CD4-positive, CD25-positive, alpha-beta regulatory T cell (primary cell): ENCODE measurements around the gene ALPL. TPM values are rescaled to one million over a fixed set of nuclear protein-coding genes. Genes with fewer than 3 reads are reported as not detected.

Experiments
- ATAC-seq, 2 donors: fragments of 150-1000 bp; cut with Tn5 transposase; one replicate each; pipeline ENCODE4 v1.10.0; 2021; ENCODE audit warnings: low read depth in 2 of 2, moderate number of reproducible peaks in 2 of 2, moderate library complexity in 1 of 2
- DNase-seq, 3 donors: peaks; one replicate each; pipeline versions ENCODE4 v3.0.0 to v3.0.0-alpha.2; 2012 to 2022; ENCODE audit warnings: mixed read lengths in 1 of 3
- H3K27ac ChIP-seq: one replicate; pipeline ENCODE4 v1.7.0; 2013; ENCODE audit warnings: mild to moderate bottlenecking, low read length; ENCODE audit not compliant: insufficient read depth, poor library complexity, severe bottlenecking
- H3K27me3 ChIP-seq: one replicate; pipeline ENCODE4 v1.7.0; 2013; ENCODE audit warnings: low read length; ENCODE audit not compliant: control insufficient read depth, insufficient read depth
- H3K36me3 ChIP-seq: one replicate; pipeline ENCODE4 v1.7.0; 2013; ENCODE audit warnings: mild to moderate bottlenecking, low read length, moderate library complexity; ENCODE audit not compliant: control insufficient read depth, insufficient read depth
- H3K4me1 ChIP-seq: 2 replicates; pipeline ENCODE4 v1.7.0; 2013; ENCODE audit warnings: mild to moderate bottlenecking, low read length; ENCODE audit not compliant: insufficient read depth, control insufficient read depth, poor library complexity, severe bottlenecking
- H3K4me3 ChIP-seq: one replicate; pipeline ENCODE4 v1.7.0; 2013; ENCODE audit warnings: low read depth, mild to moderate bottlenecking, low read length, moderate library complexity
- H3K9me3 ChIP-seq, 2 experiments: 1 replicate in 1 of 2; 2 replicates in 1 of 2; pipeline ENCODE4 v1.7.0; 2013; ENCODE audit warnings: low read length in 2 of 2, mild to moderate bottlenecking in 1 of 2, moderate library complexity in 1 of 2; ENCODE audit not compliant: control insufficient read depth in 2 of 2
- H3K27ac Mint-ChIP-seq, 3 donors: one replicate each; pipeline ENCODE4 v1.8.0; 2020 to 2022; ENCODE audit warnings: mild to moderate bottlenecking in 3 of 3, mixed read lengths in 3 of 3, moderate library complexity in 2 of 3
- H3K27me3 Mint-ChIP-seq: one replicate; pipeline ENCODE4 v1.8.0; 2022; ENCODE audit warnings: mild to moderate bottlenecking, mixed read lengths
- H3K36me3 Mint-ChIP-seq: one replicate; pipeline ENCODE4 v1.8.0; 2020; ENCODE audit warnings: mixed read lengths
- H3K4me1 Mint-ChIP-seq, 4 donors: one replicate each; pipeline ENCODE4 v1.8.0; 2020 to 2022; ENCODE audit warnings: mixed read lengths in 4 of 4, mild to moderate bottlenecking in 1 of 4
- H3K4me3 Mint-ChIP-seq, 4 donors: one replicate each; pipeline ENCODE4 v1.8.0; 2020 to 2022; ENCODE audit warnings: mild to moderate bottlenecking in 4 of 4, mixed read lengths in 4 of 4, moderate library complexity in 3 of 4
- H3K9me3 Mint-ChIP-seq, 7 donors: one replicate each; pipeline ENCODE4 v1.8.0; 2020 to 2022; ENCODE audit warnings: mixed read lengths in 7 of 7, mild to moderate bottlenecking in 3 of 7, moderate library complexity in 2 of 7
- polyA plus RNA-seq, 4 donors: library from polyadenylated mRNA; unstranded; fragments of 300-500 nt; fragmentation: Illumina TruSeq; gene quantifications; one replicate each; pipeline ENCODE4 v1.2.3, GENCODE V29; 2021
- total RNA-seq: library from RNA; stranded (reverse); gene quantifications from one replicate; pipeline ENCODE4 v1.2.3, GENCODE V29; 2022

ALPL gene
- total and polyA plus RNA-seq, 5 donors from 2014 or later = not detected

DNA sequence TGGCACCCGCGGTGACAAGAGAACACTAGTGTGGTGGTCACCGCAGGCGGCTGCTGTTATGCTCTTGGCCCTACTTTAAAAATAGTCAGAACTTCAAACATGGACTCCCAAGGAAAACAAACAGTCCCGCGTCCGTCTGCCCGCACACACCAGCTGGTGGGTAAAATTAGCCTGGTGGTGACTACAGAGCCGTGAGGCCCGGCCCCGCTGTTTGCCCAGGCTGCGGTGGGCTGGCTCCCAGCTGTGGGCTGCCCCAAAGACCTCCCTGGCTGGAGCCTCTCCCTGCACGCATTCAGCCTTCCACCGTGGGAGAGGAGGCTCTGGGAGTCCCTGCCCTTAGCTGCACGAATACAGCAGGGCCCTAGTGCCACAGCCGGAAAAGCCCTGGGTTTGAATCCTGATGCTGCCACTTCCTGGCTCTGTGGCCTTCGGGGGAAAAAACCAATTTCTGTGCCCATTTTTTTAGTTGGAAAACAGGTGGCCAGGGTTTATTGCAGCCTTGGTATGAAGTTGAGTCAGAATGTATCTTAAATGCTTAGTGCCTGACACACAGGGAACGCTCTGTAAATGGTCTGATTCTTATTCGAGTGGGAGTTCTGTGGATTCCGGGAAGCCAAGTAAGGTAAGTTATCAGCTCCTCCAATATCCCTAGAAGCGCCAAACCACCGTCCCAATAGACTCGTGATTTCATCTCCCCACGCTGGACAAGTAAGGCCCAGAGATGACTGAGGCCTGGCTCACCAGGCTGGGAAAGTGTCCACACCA is 58.2 kb downstream of the ALPL start:
- no peaks in the 10 kb centered on the region for H3K9me3 Mint-ChIP-seq
- H3K36me3 ChIP-seq = no peaks in the 10 kb centered on the region
- ATAC-seq (no peak), DNase-seq (no peak)
- no peak overlapping the region for H3K27ac Mint-ChIP-seq
- no peaks in the 10 kb centered on the region for H3K4me1 Mint-ChIP-seq
- no peaks in the 10 kb centered on the region for H3K9me3 ChIP-seq
- no peaks in the 10 kb centered on the region for H3K36me3 Mint-ChIP-seq
- H3K4me3 Mint-ChIP-seq = no peak overlapping the region
- H3K27me3 ChIP-seq = no peaks in the 10 kb centered on the region
- H3K4me1 ChIP-seq = no peaks in the 10 kb centered on the region
- H3K4me3 ChIP-seq = no peak overlapping the region
- H3K27ac ChIP-seq = no peak overlapping the region
- no peaks in the 10 kb centered on the region for H3K27me3 Mint-ChIP-seq

DNA sequence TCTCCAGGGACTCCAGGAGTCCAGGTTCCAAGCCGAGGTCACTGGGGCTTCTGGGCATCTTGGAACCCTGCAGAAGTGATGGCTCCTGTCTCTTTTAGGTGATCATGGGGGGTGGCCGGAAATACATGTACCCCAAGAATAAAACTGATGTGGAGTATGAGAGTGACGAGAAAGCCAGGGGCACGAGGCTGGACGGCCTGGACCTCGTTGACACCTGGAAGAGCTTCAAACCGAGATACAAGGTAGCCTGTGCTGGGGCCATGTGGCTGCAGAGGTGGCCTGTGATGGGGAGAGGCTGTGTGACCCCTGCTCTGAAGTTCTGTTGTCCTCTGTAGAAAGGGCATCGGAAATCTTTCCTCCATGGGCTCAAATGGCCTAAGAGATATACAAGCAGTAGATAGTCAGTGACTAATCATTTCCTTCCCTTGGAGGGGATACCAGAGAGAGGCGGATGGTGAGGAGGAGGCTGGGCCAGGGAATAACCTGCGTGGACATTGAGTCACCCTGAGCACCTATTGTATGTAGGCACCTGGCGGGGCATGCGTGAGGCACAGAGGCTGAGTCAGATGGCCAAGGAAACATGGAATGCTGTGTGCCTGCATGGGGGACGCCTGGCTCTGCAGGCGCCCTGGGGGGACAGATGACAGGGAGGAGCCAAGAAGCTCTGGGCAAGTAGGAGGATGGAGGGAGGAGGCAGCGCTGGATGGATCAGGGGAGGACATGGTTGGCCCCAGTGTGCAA is 59.0 kb downstream of the ALPL start:
- H3K36me3 Mint-ChIP-seq = no peaks in the 10 kb centered on the region
- no peaks in the 10 kb centered on the region for H3K4me1 Mint-ChIP-seq
- Histone ChIP-seq H3K4me3 (no peak overlapping the region), H3K36me3 (no peaks in the 10 kb centered on the region), H3K4me1 (no peaks in the 10 kb centered on the region), H3K9me3 (no peaks in the 10 kb centered on the region), H3K27me3 (no peaks in the 10 kb centered on the region), H3K27ac (no peak overlapping the region)
- no peak overlapping the region for H3K4me3 Mint-ChIP-seq
- ATAC-seq (no peak), DNase-seq (no peak)
- no peaks in the 10 kb centered on the region for H3K27me3 Mint-ChIP-seq
- H3K9me3 Mint-ChIP-seq = no peaks in the 10 kb centered on the region
- peak overlapping the region in 1 of 3 donors; percentile 21 for H3K27ac Mint-ChIP-seq

DNA sequence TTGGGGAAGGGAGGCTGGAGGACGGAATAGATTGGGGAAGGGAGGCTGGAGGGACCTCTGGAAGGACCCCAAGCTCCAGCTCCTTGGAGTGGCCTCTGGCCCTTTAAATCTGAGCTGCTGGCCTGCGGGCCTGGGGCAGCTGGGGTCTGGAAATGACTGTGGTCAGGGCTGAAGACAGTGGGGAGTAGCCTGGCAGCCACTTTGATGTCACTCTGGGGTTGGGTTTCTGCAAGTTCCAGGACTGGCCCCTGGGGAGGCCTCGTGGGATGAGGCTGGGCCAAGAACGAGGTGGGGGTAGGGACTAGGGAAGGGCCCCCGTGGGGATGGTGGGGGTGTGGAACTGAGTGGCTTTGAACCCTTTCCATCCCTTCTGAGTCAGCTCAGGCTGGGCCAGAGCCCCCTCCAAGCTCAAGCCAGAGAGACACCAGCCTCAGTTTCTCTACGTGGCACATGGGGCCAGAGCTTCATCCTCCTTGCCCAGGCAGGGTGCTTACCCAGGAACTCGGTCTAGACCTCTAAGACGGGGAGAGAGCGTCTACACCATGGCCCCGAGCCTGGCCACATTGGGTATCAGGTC is 59.7 kb downstream of the ALPL start:
- Histone ChIP-seq H3K27me3 (no peaks in the 10 kb centered on the region), H3K9me3 (no peaks in the 10 kb centered on the region), H3K4me3 (no peak overlapping the region), H3K27ac (no peak overlapping the region), H3K36me3 (no peaks in the 10 kb centered on the region), H3K4me1 (no peaks in the 10 kb centered on the region)
- no peaks in the 10 kb centered on the region for H3K9me3 Mint-ChIP-seq
- no peaks in the 10 kb centered on the region for H3K4me1 Mint-ChIP-seq
- H3K4me3 Mint-ChIP-seq = no peak overlapping the region
- no peaks in the 10 kb centered on the region for H3K27me3 Mint-ChIP-seq
- H3K36me3 Mint-ChIP-seq = no peaks in the 10 kb centered on the region
- no peak overlapping the region for H3K27ac Mint-ChIP-seq
- DNase-seq = no peak
- ATAC-seq = no peak

- Histone ChIP-seq H3K27ac (no peak overlapping the region), H3K36me3 (no peaks in the 10 kb centered on the region), H3K27me3 (no peaks in the 10 kb centered on the region), H3K4me1 (no peaks in the 10 kb centered on the region), H3K4me3 (no peak overlapping the region), H3K9me3 (no peaks in the 10 kb centered on the region)
- peaks cover 6% of the 10 kb centered on the region for H3K27me3 Mint-ChIP-seq
- DNase-seq (no peak), ATAC-seq (no peak)
- no peak overlapping the region for H3K4me3 Mint-ChIP-seq
- H3K9me3 Mint-ChIP-seq = no peaks in the 10 kb centered on the region
- no peaks in the 10 kb centered on the region for H3K4me1 Mint-ChIP-seq
- no peak overlapping the region for H3K27ac Mint-ChIP-seq
- no peaks in the 10 kb centered on the region for H3K36me3 Mint-ChIP-seq
Observed at GRCh38 chr1:21569820-21570527, 60.8 kb downstream of the ALPL start.

DNA sequence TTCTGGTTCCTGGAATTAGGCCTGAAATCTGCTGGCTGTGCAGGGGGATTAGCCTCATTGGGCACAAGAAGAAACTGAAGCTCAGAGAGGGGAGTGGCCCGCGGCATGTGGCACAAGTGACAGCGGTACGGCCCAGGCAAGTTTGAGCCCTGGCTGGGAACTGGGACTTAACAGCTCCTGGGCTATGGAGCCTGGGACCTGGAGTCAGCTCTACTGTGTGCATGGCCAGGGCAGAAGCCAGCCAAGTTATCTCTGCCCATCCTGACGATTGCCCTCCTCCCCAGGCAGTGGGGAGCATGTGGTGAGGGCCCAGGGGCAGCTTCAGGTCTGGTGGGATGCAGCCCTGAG is 61.3 kb downstream of the ALPL start:
- no peak overlapping the region for H3K27ac Mint-ChIP-seq
- no peak overlapping the region for H3K4me3 Mint-ChIP-seq

DNA sequence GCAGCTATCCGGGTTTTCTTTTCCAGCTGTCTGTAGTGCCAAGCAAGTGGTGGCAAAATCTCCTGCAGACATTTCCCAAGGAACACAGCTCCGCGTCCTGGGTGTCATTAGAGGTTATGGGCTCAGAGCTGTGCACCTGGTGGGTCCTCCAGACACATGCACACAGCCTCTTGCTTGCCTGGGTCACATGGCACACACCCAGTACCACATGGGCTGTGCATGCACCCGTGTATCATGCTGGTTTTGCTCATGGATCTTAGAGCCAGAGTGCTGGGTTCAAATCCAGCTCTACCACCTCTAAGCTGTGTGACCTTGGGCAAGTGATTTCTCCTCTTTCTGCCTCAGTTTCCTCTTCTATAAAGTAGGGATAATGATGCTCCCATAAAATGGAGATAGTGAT is 61.7 kb downstream of the ALPL start:
- no peak overlapping the region for H3K27ac ChIP-seq
- Mint-ChIP-seq H3K27ac (no peak overlapping the region), H3K27me3 (peaks cover 6% of the 10 kb centered on the region), H3K4me3 (no peak overlapping the region), H3K9me3 (no peaks in the 10 kb centered on the region), H3K4me1 (no peaks in the 10 kb centered on the region), H3K36me3 (no peaks in the 10 kb centered on the region)
- DNase-seq (no peak), ATAC-seq (no peak)
- no peaks in the 10 kb centered on the region for H3K9me3 ChIP-seq
- no peak overlapping the region for H3K4me3 ChIP-seq
- no peaks in the 10 kb centered on the region for H3K27me3 ChIP-seq
- H3K4me1 ChIP-seq = no peaks in the 10 kb centered on the region
- H3K36me3 ChIP-seq = no peaks in the 10 kb centered on the region

More for the DNA sequence above, 61.3 kb downstream of the ALPL start:
- H3K36me3 ChIP-seq = no peaks in the 10 kb centered on the region
- H3K9me3 ChIP-seq = no peaks in the 10 kb centered on the region
- H3K27ac ChIP-seq = no peak overlapping the region
- H3K27me3 ChIP-seq = no peaks in the 10 kb centered on the region
- ATAC-seq (no peak), DNase-seq (no peak)
- no peaks in the 10 kb centered on the region for H3K4me1 ChIP-seq
- Mint-ChIP-seq H3K4me1 (no peaks in the 10 kb centered on the region), H3K27me3 (peaks cover 6% of the 10 kb centered on the region), H3K36me3 (no peaks in the 10 kb centered on the region), H3K9me3 (no peaks in the 10 kb centered on the region)
- H3K4me3 ChIP-seq = no peak overlapping the region

DNA sequence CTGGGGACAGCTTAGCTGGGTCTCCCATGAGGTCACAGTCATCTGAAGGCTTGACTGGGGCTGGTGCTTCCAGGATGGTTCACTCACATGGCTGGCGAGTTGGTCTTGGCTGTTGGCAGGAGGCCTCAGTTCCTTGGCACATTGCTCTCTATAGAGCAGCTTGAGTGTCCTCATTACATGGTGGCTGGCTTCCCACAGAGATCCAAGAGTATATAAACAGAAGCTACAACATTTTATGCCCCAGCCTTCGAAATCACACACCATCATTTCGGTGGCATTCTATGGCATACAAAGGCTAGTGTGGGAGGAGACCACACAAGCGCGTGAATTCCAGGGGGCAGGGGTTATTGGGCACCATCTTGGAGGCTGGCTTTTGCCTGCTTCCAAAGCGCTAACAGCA is 63.0 kb downstream of the ALPL start:
- Mint-ChIP-seq H3K4me3 (no peak overlapping the region), H3K36me3 (no peaks in the 10 kb centered on the region), H3K27me3 (peaks cover 6% of the 10 kb centered on the region), H3K4me1 (no peaks in the 10 kb centered on the region), H3K27ac (no peak overlapping the region), H3K9me3 (no peaks in the 10 kb centered on the region)
- no peak for DNase-seq
- no peak for ATAC-seq
- Histone ChIP-seq H3K4me1 (no peaks in the 10 kb centered on the region), H3K9me3 (no peaks in the 10 kb centered on the region), H3K36me3 (no peaks in the 10 kb centered on the region), H3K27ac (no peak overlapping the region), H3K27me3 (no peaks in the 10 kb centered on the region), H3K4me3 (no peak overlapping the region)
